Measurements from ENCODE around the gene EFNB2. TPM values are rescaled to one million over a fixed set of nuclear protein-coding genes. Genes with fewer than 3 reads are reported as not detected.
A peak's percentile ranks its signal among the peaks of the same experiment; 100 is the strongest.

EFNB2 gene
- total and polyA plus RNA-seq, 2 donors from 2014 or later: 12.7 to 32.8 TPM

- H3K4me1 ChIP-seq (ENCODE audit: control insufficient read depth in 2 of 3, insufficient read depth in 2 of 3, low read depth in 1 of 3, low read length in 3 of 3): peaks cover 0 to 3% (median 0%) of the 10 kb centered on the region in 3 donors
- H3K27me3 ChIP-seq (ENCODE audit: control insufficient read depth, insufficient read depth, low read length): no peaks in the 10 kb centered on the region
- intact Hi-C loops (cut with DNase I): no loop called here
- FAIRE-seq (no peak), DNase-seq (no peak)
- H3K27ac ChIP-seq (ENCODE audit: low read depth in 2 of 2, low read length in 2 of 2): no peak overlapping the region
- no peak for TF ChIP-seq CTCF (IDR thresholded peaks at IDR 0.05; ENCODE audit: borderline replicate concordance, extremely low read depth, insufficient read depth)
- H3K9me3 ChIP-seq (ENCODE audit: control insufficient read depth in 2 of 3, insufficient read depth in 1 of 3, low read length in 3 of 3): no peaks in the 10 kb centered on the region
- no peak overlapping the region for H3K9ac ChIP-seq (ENCODE audit: low read length in 3 of 3)
- no peak overlapping the region for H3K4me3 ChIP-seq (ENCODE audit: low read length in 3 of 3)
- peaks cover 0 to 7% (median 0%) of the 10 kb centered on the region in 3 donors for H3K36me3 ChIP-seq (ENCODE audit: control insufficient read depth in 2 of 3, insufficient read depth in 3 of 3, low read length in 3 of 3)
These were observed 41.0 kb downstream of the EFNB2 start for GRCh38 chr13:106494506-106494905.

DNA sequence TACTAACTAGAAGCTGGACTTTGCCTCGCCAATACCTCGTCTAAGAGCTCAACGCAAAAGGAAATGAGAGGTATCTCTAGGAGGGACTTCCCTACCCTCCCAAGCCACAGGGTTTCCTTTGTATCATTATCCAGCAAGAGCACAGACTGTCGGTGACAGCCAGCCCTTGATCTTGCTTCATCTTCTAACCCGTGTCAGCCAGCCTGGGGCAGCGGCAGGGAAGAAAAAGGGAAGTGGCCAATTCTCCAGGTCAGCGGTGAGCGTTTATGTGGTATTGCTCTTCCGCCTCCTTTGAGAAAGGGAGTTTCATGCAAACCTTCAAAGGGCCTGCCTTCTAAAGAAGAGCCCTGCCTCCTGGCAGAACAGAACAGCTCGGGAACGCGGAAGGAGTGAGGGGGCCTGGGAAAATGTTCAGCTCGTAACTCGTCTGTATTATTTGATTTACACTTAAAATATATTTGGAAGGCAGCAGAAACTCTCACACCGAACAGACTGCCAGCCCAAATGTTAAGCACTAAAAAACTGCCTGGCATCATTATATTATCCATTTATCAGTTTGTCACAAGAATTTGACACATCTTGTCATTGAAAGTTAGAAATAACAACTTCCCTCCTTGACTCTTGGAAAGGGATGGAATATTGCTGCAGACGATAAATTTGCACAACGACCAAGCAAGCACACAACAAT is 41.8 kb downstream of the EFNB2 start:
- no peak overlapping the region for H3K27ac ChIP-seq (ENCODE audit: low read depth in 2 of 2, low read length in 2 of 2)
- H3K9ac ChIP-seq (ENCODE audit: low read length in 3 of 3): no peak overlapping the region
- no peak overlapping the region for H3K4me3 ChIP-seq (ENCODE audit: low read length in 3 of 3)
- H3K36me3 ChIP-seq (ENCODE audit: control insufficient read depth in 2 of 3, insufficient read depth in 3 of 3, low read length in 3 of 3): peaks cover 0 to 7% (median 0%) of the 10 kb centered on the region in 3 donors
- peaks cover 0 to 3% (median 0%) of the 10 kb centered on the region in 3 donors for H3K4me1 ChIP-seq (ENCODE audit: control insufficient read depth in 2 of 3, insufficient read depth in 2 of 3, low read depth in 1 of 3, low read length in 3 of 3)
- intact Hi-C loops (cut with DNase I): no loop called here
- no peak for FAIRE-seq
- no peaks in the 10 kb centered on the region for H3K27me3 ChIP-seq (ENCODE audit: control insufficient read depth, insufficient read depth, low read length)
- DNase-seq: peak in 1 of 5 donors; percentile 40
- TF ChIP-seq CTCF (IDR thresholded peaks at IDR 0.05; ENCODE audit: borderline replicate concordance, extremely low read depth, insufficient read depth): no peak
- no peaks in the 10 kb centered on the region for H3K9me3 ChIP-seq (ENCODE audit: control insufficient read depth in 2 of 3, insufficient read depth in 1 of 3, low read length in 3 of 3)

GRCh38 chr13:106492588-106493475 is 42.6 kb downstream of the EFNB2 start:
- peaks cover 0 to 3% (median 0%) of the 10 kb centered on the region in 3 donors for H3K4me1 ChIP-seq (ENCODE audit: control insufficient read depth in 2 of 3, insufficient read depth in 2 of 3, low read depth in 1 of 3, low read length in 3 of 3)
- DNase-seq (no peak), FAIRE-seq (no peak)
- H3K9ac ChIP-seq (ENCODE audit: low read length in 3 of 3): no peak overlapping the region
- no peak overlapping the region for H3K27ac ChIP-seq (ENCODE audit: low read depth in 2 of 2, low read length in 2 of 2)
- TF ChIP-seq CTCF (IDR thresholded peaks at IDR 0.05; ENCODE audit: borderline replicate concordance, extremely low read depth, insufficient read depth): no peak
- H3K27me3 ChIP-seq (ENCODE audit: control insufficient read depth, insufficient read depth, low read length): no peaks in the 10 kb centered on the region
- H3K9me3 ChIP-seq (ENCODE audit: control insufficient read depth in 2 of 3, insufficient read depth in 1 of 3, low read length in 3 of 3): no peaks in the 10 kb centered on the region
- intact Hi-C loops (cut with DNase I): no loop called here
- H3K36me3 ChIP-seq (ENCODE audit: control insufficient read depth in 2 of 3, insufficient read depth in 3 of 3, low read length in 3 of 3): peaks cover 0 to 7% (median 0%) of the 10 kb centered on the region in 3 donors
- no peak overlapping the region for H3K4me3 ChIP-seq (ENCODE audit: low read length in 3 of 3)
